Muscle of back (tissue), 13 donors: ENCODE results near the gene SECISBP2. TPM values are rescaled to one million over a fixed set of nuclear protein-coding genes. Genes with fewer than 3 reads are reported as not detected.
"Not testable (repeated sequence)": the region's sequence is repeated elsewhere in the genome, so short reads cannot be mapped to it uniquely, and the experiment has no call there.

Source experiments
- DNase-seq, 3 donors: peaks; one replicate each; pipeline versions ENCODE4 v3.0.0 to v3.0.0-alpha.2; 2013
- long read RNA-seq, 9 donors: transcript quantifications; one replicate each; lab custom pipeline, GENCODE V29; 2026
- polyA plus RNA-seq, 10 donors: library from polyadenylated mRNA; unstranded; fragments of 120-200 nt; gene quantifications; one replicate each; pipeline ENCODE4 v1.2.1, GENCODE V29; 2013; ENCODE audit not compliant: insufficient read length in 10 of 10

Gene SECISBP2
- polyA plus RNA-seq: 10 to 100 TPM; 24.9 to 56.7 (median 37.8) TPM
- long read RNA-seq, donor 1, partial matches to known transcripts: 0 of 1 reads
- long read RNA-seq, donor 1, other reads (novel, unspliced or antisense): 0 of 1 reads
- long read RNA-seq, donor 2, partial matches to known transcripts: 0 of 2 reads
- long read RNA-seq, donor 2, other reads (novel, unspliced or antisense): 0 of 2 reads
- long read RNA-seq, donor 3: 0 reads
- long read RNA-seq, donor 4: 0 reads
- long read RNA-seq, donor 5, partial matches to known transcripts: 6 of 6 reads
- long read RNA-seq, donor 5, other reads (novel, unspliced or antisense): 0 of 6 reads
- long read RNA-seq, donor 6: 0 reads
- long read RNA-seq, donor 7, partial matches to known transcripts: 0 of 1 reads
- long read RNA-seq, donor 7, other reads (novel, unspliced or antisense): 0 of 1 reads
- long read RNA-seq, donor 8: 0 reads
- long read RNA-seq, donor 9: 0 reads

- DNase-seq: peak; percentile 98 to 100 (median 99)
Measured at GRCh38 chr9:89318123-89319014, at the start of gene SECISBP2. Gene SECISBP2 (plus strand): TSS chr9:89318500. CDS start chr9:89318577, 77 bp downstream.

- DNase-seq: no peak
Measured at GRCh38 chr9:89273528-89274279, 44.6 kb upstream of the SECISBP2 start.

- peak in 1 of 3 donors; percentile 51 for DNase-seq
Measured at GRCh38 chr9:89274838-89275237, 43.5 kb upstream of the SECISBP2 start.

GRCh38 chr9:89276040-89276439, 42.3 kb upstream of the SECISBP2 start:
- DNase-seq: not testable (repeated sequence)

GRCh38 chr9:89277043-89277442, 41.3 kb upstream of the SECISBP2 start:
- no peak for DNase-seq

- DNase-seq: no peak
Measured at GRCh38 chr9:89277454-89277853, 40.8 kb upstream of the SECISBP2 start.

GRCh38 chr9:89278551-89278950, 39.7 kb upstream of the SECISBP2 start:
- no peak for DNase-seq

GRCh38 chr9:89278997-89279739, 39.1 kb upstream of the SECISBP2 start:
- DNase-seq: peak; percentile 39 to 71 (median 48)

- no peak for DNase-seq
Measured at GRCh38 chr9:89281106-89281505, 37.2 kb upstream of the SECISBP2 start.

- peak in 1 of 3 donors; percentile 50 for DNase-seq
Measured at GRCh38 chr9:89282248-89282968, 35.9 kb upstream of the SECISBP2 start.

GRCh38 chr9:89284076-89284475, 34.2 kb upstream of the SECISBP2 start:
- no peak for DNase-seq

- DNase-seq: no peak
Measured at GRCh38 chr9:89291741-89292140, 26.6 kb upstream of the SECISBP2 start.

GRCh38 chr9:89293014-89293413, 25.3 kb upstream of the SECISBP2 start:
- DNase-seq: no peak

GRCh38 chr9:89295400-89295799, 22.9 kb upstream of the SECISBP2 start:
- DNase-seq: no peak

GRCh38 chr9:89301996-89302395, 16.3 kb upstream of the SECISBP2 start:
- DNase-seq: not testable (repeated sequence)

GRCh38 chr9:89304020-89304833, 14.1 kb upstream of the SECISBP2 start:
- no peak for DNase-seq

- DNase-seq: no peak
Measured at GRCh38 chr9:89304834-89305188, 13.5 kb upstream of the SECISBP2 start.

GRCh38 chr9:89305868-89306267, 12.4 kb upstream of the SECISBP2 start:
- DNase-seq: no peak

- no peak for DNase-seq
Measured at GRCh38 chr9:89309166-89309565, 9.1 kb upstream of the SECISBP2 start.
